K562 (cell line): Measurements from ENCODE around the gene INTS4. TPM values are rescaled to one million over a fixed set of nuclear protein-coding genes. Genes with fewer than 3 reads are reported as not detected.
A peak's percentile ranks its signal among the peaks of the same experiment; 100 is the strongest.
"Not testable (repeated sequence)": the region's sequence is repeated elsewhere in the genome, so short reads cannot be mapped to it uniquely, and the experiment has no call there.

ENCODE experiments used
- ATAC-seq: fragments of 200-7000 bp; cut with Tn5 transposase; 3 replicates; pipeline ENCODE4 v1.9.1; 2020; ENCODE audit warnings: moderate library complexity
- BruUV-seq: library from RNA; stranded (reverse); fragments of 400-500 nt; replicated peaks from 2 replicates; lab custom pipeline; 2021; lab: Mats Ljungman, UMichigan
- CTCF ChIA-PET: fragments of 300-600 bp; formaldehyde crosslinking; extraction: SDS; loops from one replicate; lab custom pipeline; 2021; ENCODE audit warnings: low intra/inter-chr PET ratio; lab: Yijun Ruan, JAX
- POLR2A ChIA-PET: fragments of 300-600, 350-650 bp; sonication (Branson Sonifier 250); formaldehyde crosslinking; extraction: SDS; loops from one replicate; lab custom pipeline; 2021; ENCODE audit warnings: antibody characterized with exemption, inconsistent platforms; lab: Yijun Ruan, JAX
- DNase-seq, 4 experiments: peaks; one replicate each; pipeline versions ENCODE4 v3.0.0 to v3.0.0-alpha.2; 2011 to 2018; ENCODE audit warnings: low spot score in 3 of 4, mixed read lengths in 3 of 4; ENCODE audit errors: extremely low read depth in 1 of 4
- FAIRE-seq: peaks from 2 replicates; lab custom pipeline; 2011; peaks lifted over from hg19 to GRCh38; lab: Jason Lieb, UNC
- H2AFZ ChIP-seq: 2 replicates; pipeline ENCODE4 v1.6.0; 2011; ENCODE audit warnings: low read depth, low read length, control low read depth, inconsistent platforms
- H3K27ac ChIP-seq: fragments of 200-600 bp; 3 replicates; pipeline ENCODE4 v1.8.0; 2011; ENCODE audit warnings: low read depth, mild to moderate bottlenecking, control low read depth, inconsistent platforms, low read length, moderate library complexity, mixed read lengths; ENCODE audit errors: extremely low read depth
- H3K27me3 ChIP-seq, 2 experiments: fragments of 300-600 bp in 1 of 2; 2 replicates in 1 of 2; 3 replicates in 1 of 2; pipeline versions ENCODE4 v1.6.0 to v1.8.0; 2011; ENCODE audit warnings: inconsistent platforms in 2 of 2, low read length in 2 of 2, mild to moderate bottlenecking in 1 of 2, mixed read lengths in 1 of 2, moderate library complexity in 1 of 2; ENCODE audit not compliant: control insufficient read depth in 2 of 2, insufficient read depth in 2 of 2
- H3K36me3 ChIP-seq: fragments of 300-600 bp; 3 replicates; pipeline ENCODE4 v1.8.0; 2011; ENCODE audit warnings: mild to moderate bottlenecking, low read length, inconsistent platforms; ENCODE audit not compliant: control insufficient read depth, insufficient read depth
- H3K4me1 ChIP-seq, 2 experiments: fragments of 200-600 bp in 1 of 2; replicated peaks in 1 of 2; 2 replicates in 1 of 2; 3 replicates in 1 of 2; pipeline versions ENCODE4 v1.5.1 to v1.8.0; 2011; ENCODE audit warnings: inconsistent platforms in 2 of 2, low read length in 2 of 2, mild to moderate bottlenecking in 1 of 2, mixed read lengths in 1 of 2, moderate library complexity in 1 of 2; ENCODE audit not compliant: control insufficient read depth in 2 of 2, insufficient read depth in 2 of 2
- H3K4me2 ChIP-seq: 2 replicates; pipeline ENCODE4 v1.6.1; 2011; ENCODE audit warnings: low read length, control low read depth, inconsistent platforms, mixed read lengths; ENCODE audit not compliant: insufficient read depth
- H3K4me3 ChIP-seq: fragments of 200-600 bp; sonication (generic), shearing (Covaris generic); 2 replicates; pipeline ENCODE4 v1.5.1; 2016; ENCODE audit warnings: control low read depth, inconsistent platforms
- H3K79me2 ChIP-seq: fragments of 200-600 bp; 3 replicates; pipeline ENCODE4 v1.8.0; 2011; ENCODE audit warnings: low read length, inconsistent platforms; ENCODE audit not compliant: control insufficient read depth, insufficient read depth
- H3K9ac ChIP-seq, 2 experiments: 2 replicates each; pipeline versions ENCODE4 v1.6.0 to v1.6.1; 2011; ENCODE audit warnings: low read depth in 2 of 2, low read length in 2 of 2, control low read depth in 1 of 2, inconsistent platforms in 1 of 2, mild to moderate bottlenecking in 1 of 2, mixed read lengths in 1 of 2; ENCODE audit not compliant: insufficient read depth in 1 of 2
- H3K9me1 ChIP-seq: one replicate; pipeline ENCODE4 v1.6.0; 2011; ENCODE audit warnings: inconsistent platforms, mild to moderate bottlenecking, low read length, moderate library complexity; ENCODE audit not compliant: control insufficient read depth, insufficient read depth
- H3K9me3 ChIP-seq: replicated peaks from 2 replicates; pipeline ENCODE4 v1.5.1; 2011; ENCODE audit warnings: low read depth, low read length, inconsistent platforms; ENCODE audit not compliant: control insufficient read depth, insufficient read depth
- H4K20me1 ChIP-seq: replicated peaks from 2 replicates; pipeline ENCODE4 v1.6.1; 2011; ENCODE audit warnings: low read length, inconsistent platforms, mixed read lengths; ENCODE audit not compliant: control insufficient read depth, insufficient read depth
- CEBPG ChIP-seq, 3 experiments: fragments of 200-800 bp in 1 of 3; sonication (Bioruptor generic) in 1 of 3; sonication (generic) in 1 of 3; formaldehyde crosslinking in 1 of 3; IDR thresholded peaks in 2 of 3; conservative IDR thresholded peaks in 1 of 3; 2 replicates each; pipeline versions ENCODE4 v1.6.1 to v1.8.0; 2016 to 2022; ENCODE audit warnings: missing compliant biosample characterization in 2 of 3, missing genetic modification characterization in 2 of 3, mild to moderate bottlenecking in 1 of 3, missing genetic modification reagents in 1 of 3
- CTBP1 ChIP-seq: fragments of 450-650 bp; IDR thresholded peaks from 2 replicates; pipeline ENCODE4 v1.6.1; 2016; ENCODE audit warnings: borderline replicate concordance
- NEUROD1 ChIP-seq: fragments of 150-350 bp; IDR thresholded peaks from 2 replicates; pipeline ENCODE4 v1.6.1; 2014; ENCODE audit warnings: borderline replicate concordance, low read length, low read depth; ENCODE audit not compliant: partially characterized antibody
- NFIC ChIP-seq: fragments of 450-650 bp; IDR thresholded peaks from 2 replicates; pipeline ENCODE4 v1.6.1; 2017; ENCODE audit warnings: mild to moderate bottlenecking, inconsistent platforms
- WGBS: fragments of 100-300 bp; shearing (Covaris generic); methylation state at CpG from one replicate; pipeline ENCODE4 v1.1.6; 2016; ENCODE audit warnings: low coverage, mixed read lengths; ENCODE audit not compliant: insufficient coverage; ENCODE audit errors: missing lambda C conversion rate; 5-methylcytosine and 5-hydroxymethylcytosine counted together
- in situ Hi-C: fragments of 300-500 bp; cut with MboI; formaldehyde crosslinking; loops from 4 replicates; pipeline ENCODE4 v1.15.0; 2018; ENCODE audit warnings: inconsistent platforms, mixed read lengths
- intact Hi-C: fragments of 100-400 bp; cut with micrococcal nuclease; formaldehyde crosslinking; loops from 2 replicates; pipeline ENCODE4 v1.14.2; 2022
- polyA plus RNA-seq, 8 experiments: library from polyadenylated mRNA; depleted of rRNA in 4 of 8; stranded (reverse) in 5 of 8; unstranded in 3 of 8; fragments of >200 nt; fragmentation: Nextera tagmentation in 2 of 8; fragmentation: Illumina TruSeq in 1 of 8; extraction: Ambion mirVana in 2 of 8; extraction: Trizol in 1 of 8; gene quantifications; 2 replicates each; pipeline versions ENCODE4 v1.2.1 to v1.2.3, GENCODE V29; 2011 to 2014; ENCODE audit warnings: inconsistent platforms in 1 of 8, missing spikeins in 1 of 8
- total RNA-seq, 7 experiments: library from RNA; depleted of rRNA in 6 of 7; stranded (reverse); fragments of >200 nt in 6 of 7; fragmentation: Illumina TruSeq in 2 of 7; extraction: Trizol in 2 of 7; gene quantifications; 2 replicates each; pipeline versions ENCODE4 v1.2.1 to v1.2.3, GENCODE V29; 2011 to 2021; ENCODE audit warnings: low replicate concordance in 1 of 7

The INTS4 gene
- total and polyA plus RNA-seq, 9 of the 15 experiments (the other 6 are each of a cell fraction or from before 2014, with no cell fraction given): 28.4 to 53.4 (median 44.5) TPM

- H4K20me1 ChIP-seq: no peaks in the 10 kb centered on the region
- in situ Hi-C loops: no loop called here
- H2AFZ ChIP-seq: no peak overlapping the region
- WGBS: 96% methylated on average over 3 of the region's 3 CpGs
- H3K27ac ChIP-seq: no peak overlapping the region
- peaks cover 58% of the 10 kb centered on the region; the same call in 2 of the 3 replicates for H3K36me3 ChIP-seq
- peaks cover 0 to 2% of the 10 kb centered on the region in 2 experiments; a peak in 2 of 5 replicates for H3K4me1 ChIP-seq
- H3K79me2 ChIP-seq: no peaks in the 10 kb centered on the region
- no peaks in the 10 kb centered on the region for H3K9me1 ChIP-seq
- no peak overlapping the region for H3K9ac ChIP-seq
- peak; percentile 54; the same call in 1 of the 2 replicates for TF ChIP-seq CEBPG (CRISPR knock-in tag; IDR thresholded peaks at IDR 0.05)
- TF ChIP-seq CEBPG (tag; conservative IDR thresholded peaks at IDR 0.05 in 1 of 2, IDR thresholded peaks at IDR 0.05 in 1 of 2): peak; percentile 6 to 42; a peak in 1 of 4 replicates
- peak; percentile 71 for TF ChIP-seq NFIC
- TF ChIP-seq NEUROD1: no peak
- TF ChIP-seq CTBP1: peak; percentile 34; the same call in 1 of the 2 replicates
- FAIRE-seq (no peak), DNase-seq (peak in 1 of 4 experiments; percentile 12), ATAC-seq (peak; percentile 60)
- intact Hi-C loops: no loop called here
- no peaks in the 10 kb centered on the region for H3K27me3 ChIP-seq
- H3K4me2 ChIP-seq: no peak overlapping the region
- BruUV-seq: no TSS peak
- no peak overlapping the region for H3K4me3 ChIP-seq
- POLR2A ChIA-PET: no interaction called here
- no peaks in the 10 kb centered on the region for H3K9me3 ChIP-seq
- CTCF ChIA-PET: no interaction called here
These were observed 115.2 kb downstream of the INTS4 start for GRCh38 chr11:77879218-77879617.

GRCh38 chr11:77878247-77878646 is 116.2 kb downstream of the INTS4 start:
- H3K4me1 ChIP-seq, H3K9ac ChIP-seq, CTCF ChIA-PET, intact Hi-C loops, H3K9me1 ChIP-seq, H4K20me1 ChIP-seq, H2AFZ ChIP-seq, H3K79me2 ChIP-seq, FAIRE-seq, ATAC-seq, H3K27ac ChIP-seq, DNase-seq, H3K9me3 ChIP-seq, H3K27me3 ChIP-seq, in situ Hi-C loops, H3K4me2 ChIP-seq, H3K4me3 ChIP-seq, BruUV-seq: not testable (repeated sequence)
- WGBS: 83% methylated on average over 4 of the region's 4 CpGs
- peaks cover 49% of the 10 kb centered on the region; the same call in 2 of the 3 replicates for H3K36me3 ChIP-seq
- POLR2A ChIA-PET: interaction anchor here (0.7 to 1.6 kb wide), 2 partner anchors 11 to 39 kb away, joined by 3 to 5 read pairs; no protein-coding TSS in a partner anchor
